Subcutaneous adipose tissue (tissue), 4 donors: ENCODE measurements around the gene HTR7. TPM values are rescaled to one million over a fixed set of nuclear protein-coding genes. Genes with fewer than 3 reads are reported as not detected.

Experiments used
- total RNA-seq, 4 donors: library from RNA; depleted of rRNA; stranded (reverse); fragments of >200 nt; gene quantifications; one replicate each; pipeline ENCODE4 v1.1.0, GENCODE V29; 2016
- TF ChIP-seq, protein P1 (sequence below): fragments of 450-650 bp; IDR thresholded peaks from one replicate; pipeline ENCODE4 v1.5.1; 2016; ENCODE audit warnings: low read depth, mild to moderate bottlenecking, control low read depth, antibody characterized with exemption, moderate library complexity

HTR7 gene
- total RNA-seq, 4 donors from 2014 or later, result 0.65 to 2.9 (median 1.0) TPM

DNA sequence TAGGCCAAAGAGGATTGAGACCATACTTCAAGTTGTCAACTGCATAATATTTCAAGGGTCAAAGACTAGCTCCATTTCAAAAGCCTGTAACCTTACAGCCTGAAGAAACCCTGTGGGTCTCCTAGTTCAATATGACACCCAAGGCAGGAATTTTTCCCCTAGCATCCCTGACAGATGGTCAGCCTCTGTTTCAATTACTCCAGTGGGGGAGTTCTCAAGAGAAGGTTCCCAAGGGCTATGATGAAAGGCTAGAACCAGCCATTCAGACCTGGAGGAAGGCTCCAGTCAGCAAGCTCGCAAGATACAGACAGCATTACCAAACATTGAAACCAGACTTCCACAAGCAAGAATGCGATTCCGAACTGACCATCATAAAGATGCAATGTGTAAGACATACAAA lies 1.6 kb downstream of the HTR7 start:
- TF ChIP-seq, protein P1, sequence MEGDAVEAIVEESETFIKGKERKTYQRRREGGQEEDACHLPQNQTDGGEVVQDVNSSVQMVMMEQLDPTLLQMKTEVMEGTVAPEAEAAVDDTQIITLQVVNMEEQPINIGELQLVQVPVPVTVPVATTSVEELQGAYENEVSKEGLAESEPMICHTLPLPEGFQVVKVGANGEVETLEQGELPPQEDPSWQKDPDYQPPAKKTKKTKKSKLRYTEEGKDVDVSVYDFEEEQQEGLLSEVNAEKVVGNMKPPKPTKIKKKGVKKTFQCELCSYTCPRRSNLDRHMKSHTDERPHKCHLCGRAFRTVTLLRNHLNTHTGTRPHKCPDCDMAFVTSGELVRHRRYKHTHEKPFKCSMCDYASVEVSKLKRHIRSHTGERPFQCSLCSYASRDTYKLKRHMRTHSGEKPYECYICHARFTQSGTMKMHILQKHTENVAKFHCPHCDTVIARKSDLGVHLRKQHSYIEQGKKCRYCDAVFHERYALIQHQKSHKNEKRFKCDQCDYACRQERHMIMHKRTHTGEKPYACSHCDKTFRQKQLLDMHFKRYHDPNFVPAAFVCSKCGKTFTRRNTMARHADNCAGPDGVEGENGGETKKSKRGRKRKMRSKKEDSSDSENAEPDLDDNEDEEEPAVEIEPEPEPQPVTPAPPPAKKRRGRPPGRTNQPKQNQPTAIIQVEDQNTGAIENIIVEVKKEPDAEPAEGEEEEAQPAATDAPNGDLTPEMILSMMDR, result no peak

DNA sequence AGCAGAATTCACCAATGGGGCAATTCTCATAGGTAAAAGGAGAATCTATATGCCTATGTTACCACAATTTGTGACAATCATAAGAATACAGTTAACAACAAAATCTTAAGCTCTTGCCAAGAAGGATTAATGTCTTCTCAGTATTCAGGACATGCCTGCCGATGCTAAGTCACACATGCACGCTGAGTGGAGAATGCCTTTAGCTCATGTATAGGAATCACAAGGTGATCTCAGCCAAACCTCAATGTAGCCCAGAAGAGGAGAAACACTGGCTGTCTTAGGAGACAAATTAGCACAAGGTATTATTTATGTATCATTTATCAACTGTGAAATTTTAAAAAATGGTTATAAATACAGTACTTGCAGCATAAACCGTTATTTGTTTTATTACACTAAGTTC lies 2.7 kb downstream of the HTR7 start:
- TF ChIP-seq, protein P1, result no peak

DNA sequence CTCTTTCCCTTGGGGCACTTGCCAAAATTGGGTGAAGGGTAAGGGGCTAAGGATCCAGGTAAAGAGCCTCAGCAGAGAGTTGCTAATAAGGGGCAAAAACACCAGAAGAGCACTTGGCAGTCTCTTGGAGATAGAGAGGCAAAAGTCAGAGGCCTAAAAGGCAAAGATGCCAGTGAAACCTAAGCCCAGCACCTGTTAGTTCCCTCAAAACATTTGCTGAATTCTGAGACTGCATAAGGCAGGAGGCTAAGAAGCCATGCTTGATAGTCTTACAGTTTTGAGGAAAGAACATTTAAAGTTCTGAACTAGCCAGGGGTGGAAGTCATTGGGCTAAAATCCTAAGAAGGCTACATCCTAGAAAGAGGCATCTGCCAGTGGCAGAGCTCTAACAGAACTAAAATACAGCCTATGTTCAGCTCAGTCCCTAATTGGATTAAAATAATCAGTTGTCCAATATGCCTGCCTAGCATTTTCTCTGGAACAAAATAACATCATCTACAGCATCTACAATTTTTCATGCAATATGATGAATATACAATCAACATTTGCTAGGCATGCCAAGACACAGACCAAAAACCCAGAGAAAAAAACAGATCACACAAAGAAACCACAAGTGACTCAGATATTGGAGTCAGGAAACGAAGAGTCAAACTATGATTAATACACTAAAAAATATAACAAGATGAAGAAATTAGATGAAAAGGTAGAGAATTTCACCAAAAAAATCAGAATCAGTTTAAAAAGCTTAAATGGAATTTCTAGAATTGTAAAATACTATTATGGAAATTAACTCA lies 7.7 kb downstream of the HTR7 start:
- TF ChIP-seq, protein P1, result no peak

DNA sequence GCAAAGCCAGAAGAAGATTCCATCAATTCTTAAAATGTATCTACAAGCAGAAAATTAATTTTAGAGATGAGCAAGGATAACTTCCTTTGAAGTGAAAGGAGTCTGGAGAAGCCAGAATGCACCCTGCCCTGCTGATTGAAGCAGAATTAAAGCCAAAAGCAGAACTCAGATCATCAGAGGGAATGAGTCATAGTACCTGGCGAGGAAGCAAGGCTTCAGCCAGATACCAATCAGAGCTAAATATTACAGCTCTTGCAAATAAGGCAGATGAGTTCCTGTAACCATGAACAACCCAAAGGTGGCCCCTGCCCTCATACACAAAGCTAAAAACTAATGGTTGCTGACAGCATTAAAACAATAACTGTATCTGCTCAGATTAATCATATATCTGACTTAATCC lies 10.4 kb downstream of the HTR7 start:
- TF ChIP-seq, protein P1, result no peak

DNA sequence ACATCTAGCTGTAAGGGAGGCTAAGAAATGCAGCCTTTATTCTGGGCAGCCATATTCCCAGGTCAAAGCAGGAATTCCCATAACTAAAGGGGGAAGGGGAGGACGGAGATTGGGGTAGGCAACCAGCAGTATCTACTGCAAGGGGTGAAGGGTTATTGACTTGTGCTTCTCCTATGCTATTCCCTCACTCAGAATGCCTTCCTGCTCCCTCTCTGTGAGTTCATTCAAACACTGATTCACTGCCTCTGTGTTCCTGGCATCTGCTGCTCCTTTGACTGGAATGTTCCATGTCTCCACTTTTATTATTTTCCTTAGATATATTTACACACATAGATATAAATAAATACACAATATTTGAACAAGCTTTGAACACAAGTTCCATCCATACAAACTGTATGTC lies 11.1 kb downstream of the HTR7 start:
- TF ChIP-seq, protein P1, result no peak

DNA sequence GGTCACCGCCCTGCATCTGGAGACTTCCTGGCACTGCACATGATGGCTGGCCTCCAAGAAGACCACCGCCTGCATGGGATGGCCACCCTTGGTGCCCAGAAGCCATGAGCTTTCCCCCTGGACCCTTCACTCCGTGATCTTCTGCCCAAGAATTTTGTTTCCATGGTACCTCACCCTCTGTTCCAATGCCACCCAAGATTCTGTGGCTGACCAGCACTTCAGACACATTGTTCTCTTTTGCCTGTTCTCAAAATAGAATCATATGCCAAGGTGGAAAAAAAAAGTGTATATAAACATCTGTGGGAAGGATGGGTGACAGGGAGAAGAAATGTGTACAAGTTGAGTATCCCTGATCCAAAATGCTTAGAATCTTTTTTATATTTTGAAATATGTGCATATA lies 12.1 kb downstream of the HTR7 start:
- TF ChIP-seq, protein P1, result no peak

DNA sequence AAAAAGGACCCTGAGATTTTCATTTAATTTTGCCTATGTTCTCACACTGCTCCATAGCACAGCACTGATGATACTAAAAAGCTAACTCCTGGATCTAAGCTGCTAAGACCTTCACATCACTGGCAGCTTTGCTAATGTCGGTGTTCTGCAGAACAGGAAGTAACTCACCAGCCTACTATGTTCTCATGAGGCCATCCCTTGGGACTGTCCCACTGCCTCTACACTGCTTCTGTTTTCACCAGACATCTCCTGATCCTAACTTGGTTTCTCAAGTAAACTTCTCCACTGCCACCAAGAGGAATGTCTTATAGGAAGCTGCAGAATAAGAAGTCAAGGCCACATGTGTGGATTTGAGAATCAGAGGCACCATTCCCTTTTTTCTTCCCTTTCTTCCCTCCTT lies 15.1 kb downstream of the HTR7 start:
- TF ChIP-seq, protein P1, result no peak
